GM11168 (cell line): ENCODE results near the gene FXN.
"Not testable (repeated sequence)": the region's sequence is repeated elsewhere in the genome, so short reads cannot be mapped to it uniquely, and the experiment has no call there.

Experiments used
- in situ Hi-C: fragments of 300-500 bp; cut with MboI; formaldehyde crosslinking; loops from one replicate; pipeline ENCODE4 v1.12.0; 2022; ENCODE audit warnings: low sequenced_read_pairs; ENCODE audit not compliant: unreplicated experiment

The FXN gene

DNA sequence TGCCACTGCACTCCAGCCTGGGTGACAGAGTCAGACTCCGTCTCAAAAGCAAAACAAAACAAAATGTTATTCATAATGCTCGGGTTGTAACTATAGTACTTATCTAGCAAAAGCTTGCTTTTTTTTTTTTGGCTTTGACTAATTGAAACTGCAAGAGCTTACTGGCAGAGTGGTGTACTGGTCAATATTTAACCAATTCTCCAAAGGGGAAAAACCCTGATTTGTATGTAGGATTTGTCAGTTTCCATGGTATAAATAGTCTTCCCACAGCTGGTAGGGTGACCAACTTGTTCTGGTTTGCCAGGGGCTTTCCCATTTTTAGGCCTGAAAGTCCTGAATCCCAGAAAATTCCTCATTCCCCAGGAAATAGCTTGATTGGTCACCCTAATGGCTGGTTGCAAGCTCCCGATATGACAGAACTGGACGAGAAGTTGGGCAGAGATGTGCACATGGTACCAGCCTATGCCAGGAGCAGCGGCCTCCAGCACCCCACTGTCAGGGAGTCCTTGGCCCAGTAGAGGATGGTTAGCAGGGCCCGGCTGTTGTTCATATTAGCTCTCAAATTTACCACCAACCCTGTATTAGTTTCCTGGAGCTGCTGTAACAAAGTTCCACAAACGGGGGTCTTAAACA lies 58.0 kb downstream of the FXN start:
- in situ Hi-C loops: no loop called here

DNA sequence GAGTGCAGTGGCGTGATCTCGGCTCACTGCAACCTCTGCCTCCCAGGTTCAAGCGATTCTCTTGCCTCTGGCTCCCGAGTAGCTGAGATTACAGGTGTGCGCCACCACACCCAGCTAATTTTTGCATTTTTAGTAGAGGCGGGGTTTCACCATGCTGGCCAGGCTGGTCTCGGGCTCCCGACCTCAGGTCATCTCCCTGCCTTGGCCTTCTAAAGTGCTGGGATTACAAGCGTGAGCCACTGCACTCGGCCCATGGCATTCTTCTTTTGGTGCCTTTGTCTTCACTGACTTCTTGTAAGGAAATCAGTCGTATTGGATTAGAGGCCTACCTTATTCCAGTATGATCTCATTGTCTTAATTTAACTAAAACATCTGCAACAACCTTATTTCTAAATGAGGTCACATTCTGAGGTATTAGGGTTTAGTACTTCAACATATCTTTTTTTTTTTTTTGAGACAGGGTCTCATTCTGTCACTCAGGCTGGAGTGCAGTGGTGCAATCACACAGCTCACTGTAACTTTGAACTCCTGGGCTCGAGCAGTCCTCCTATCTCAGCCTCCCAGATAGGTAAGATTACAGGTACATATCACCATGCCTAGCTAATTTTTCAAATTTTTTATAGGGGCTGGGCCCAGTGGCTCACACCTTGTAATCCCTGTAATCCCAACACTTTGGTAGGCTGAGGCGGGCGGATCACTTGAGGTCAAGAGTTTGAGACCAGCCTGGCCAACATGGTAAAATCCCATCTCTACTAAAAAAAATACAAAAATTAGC lies 59.0 kb downstream of the FXN start:
- in situ Hi-C loops: not testable (repeated sequence)

DNA sequence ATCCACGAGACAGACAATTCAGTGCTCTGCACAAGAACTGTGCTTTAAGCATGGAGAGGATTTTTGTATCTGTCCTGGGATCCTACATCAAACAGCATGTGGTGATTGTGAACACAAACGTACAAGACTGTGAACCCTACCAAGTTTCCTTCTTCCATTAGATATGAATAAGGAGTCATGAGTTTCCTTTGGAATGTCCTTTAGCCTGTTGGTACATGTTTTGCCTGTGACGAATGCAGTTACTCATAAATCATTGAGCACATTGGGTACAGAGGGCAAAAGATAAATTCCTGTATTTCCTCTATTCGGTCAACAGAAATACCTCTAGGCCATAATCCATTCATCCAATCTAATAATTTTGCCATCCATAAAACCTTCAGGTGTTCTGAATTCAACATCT lies 61.5 kb downstream of the FXN start:
- in situ Hi-C loops: no loop called here

DNA sequence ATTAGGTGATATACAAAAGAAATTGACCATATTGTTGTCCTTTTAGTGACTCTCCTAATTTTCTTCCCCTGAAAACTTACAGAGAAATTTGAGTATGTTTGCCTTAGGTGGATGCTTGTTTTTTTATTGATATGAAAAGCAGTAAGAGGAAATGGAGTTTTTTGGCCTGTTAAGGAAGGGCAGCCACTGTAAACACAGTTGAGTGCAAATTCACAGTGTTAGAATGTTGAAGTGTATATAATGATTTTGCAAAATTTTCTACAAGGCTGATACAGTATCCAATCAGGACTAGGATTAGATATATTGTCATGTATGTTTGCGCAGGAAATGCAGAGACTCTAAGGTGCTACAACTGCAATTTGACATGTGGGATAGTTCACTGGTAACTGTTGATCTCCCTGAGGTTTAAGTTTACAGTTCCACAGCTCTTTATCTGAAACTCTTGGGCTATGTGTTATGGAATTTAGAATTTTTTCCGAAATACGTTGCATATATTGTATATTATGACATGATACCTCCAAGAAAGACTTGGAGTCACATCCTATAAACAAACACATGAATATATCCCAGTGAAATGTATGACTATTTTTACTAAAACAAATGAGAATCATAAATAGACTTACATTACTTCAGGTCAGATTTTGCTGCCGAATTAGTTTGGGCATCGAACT lies 62.5 kb downstream of the FXN start:
- in situ Hi-C loops: no loop called here

DNA sequence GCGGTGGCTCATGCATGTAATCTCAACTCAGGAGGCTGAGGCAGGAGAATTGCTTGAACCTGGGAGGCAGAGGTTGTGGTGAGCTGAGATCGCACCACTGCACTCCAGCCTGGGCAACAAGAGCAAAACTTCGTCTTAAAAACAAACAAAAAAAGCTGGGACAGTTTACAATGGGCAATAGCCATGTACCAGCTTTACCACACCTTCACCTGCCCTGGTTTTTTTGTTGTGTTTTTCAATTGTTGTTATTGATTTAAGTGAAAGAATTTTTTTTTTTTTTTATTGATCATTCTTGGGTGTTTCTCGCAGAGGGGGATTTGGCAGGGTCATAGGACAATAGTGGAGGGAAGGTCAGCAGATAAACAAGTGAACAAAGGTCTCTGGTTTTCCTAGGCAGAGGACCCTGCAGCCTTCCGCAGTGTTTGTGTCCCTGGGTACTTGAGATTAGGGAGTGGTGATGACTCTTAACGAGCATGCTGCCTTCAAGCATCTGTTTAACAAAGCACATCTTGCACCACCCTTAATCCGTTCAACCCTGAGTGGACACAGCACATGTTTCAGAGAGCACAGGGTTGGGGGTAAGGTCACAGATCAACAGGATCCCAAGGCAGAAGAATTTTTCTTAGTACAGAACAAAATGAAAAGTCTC lies 67.9 kb downstream of the FXN start:
- in situ Hi-C loops: not testable (repeated sequence)

DNA sequence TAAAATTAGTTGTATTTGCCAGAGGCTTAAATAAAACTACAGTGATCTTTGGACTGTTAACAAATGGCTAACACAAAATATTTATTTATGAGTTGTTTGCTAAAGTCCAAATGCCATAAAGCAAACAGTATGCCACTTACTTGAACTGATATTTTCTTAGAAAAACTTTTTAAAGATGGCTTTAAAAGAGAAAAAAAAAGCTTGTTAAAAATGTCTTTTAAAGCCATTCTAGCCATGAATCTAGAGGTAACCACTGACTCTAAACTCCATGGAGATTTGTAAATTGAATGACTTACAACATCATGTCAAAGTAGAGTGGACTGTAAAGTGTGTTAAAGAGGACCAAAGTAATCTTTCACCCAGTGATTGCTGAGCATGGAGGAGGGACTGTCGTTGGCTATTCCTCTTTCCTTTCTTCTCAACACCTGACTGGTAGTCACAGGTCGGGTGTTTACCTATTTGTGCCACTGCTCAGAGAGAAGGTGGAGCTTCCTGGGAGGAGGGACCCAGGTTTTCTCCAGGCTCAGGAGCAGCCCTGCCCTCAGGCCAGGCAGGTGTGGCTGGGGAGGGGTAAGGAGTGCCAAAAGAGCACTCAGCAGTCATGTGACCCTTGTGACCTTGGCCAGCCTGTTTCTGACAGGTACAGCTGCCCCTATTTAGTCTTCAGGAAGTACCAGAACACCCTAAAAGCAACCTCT lies 69.4 kb downstream of the FXN start:
- in situ Hi-C loops: no loop called here

DNA sequence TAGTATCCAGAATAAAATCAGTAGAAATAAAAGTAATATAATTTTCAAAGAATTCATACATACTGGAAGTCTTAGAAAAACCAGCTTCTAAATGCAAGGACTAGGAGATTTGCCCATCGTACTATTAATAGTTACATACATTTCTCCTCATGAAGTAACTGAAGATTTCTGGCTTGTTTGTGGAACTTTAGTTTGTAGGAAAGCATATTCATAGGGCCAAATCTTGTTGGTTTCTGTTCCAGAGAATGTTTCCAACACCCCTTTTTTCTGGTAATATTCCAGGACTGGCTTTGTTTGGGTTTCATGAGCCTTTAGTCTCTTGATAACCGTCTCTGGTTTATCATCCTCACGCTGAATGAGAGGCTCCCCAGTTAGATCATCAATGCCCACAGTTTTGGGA lies 72.2 kb downstream of the FXN start:
- in situ Hi-C loops: no loop called here

DNA sequence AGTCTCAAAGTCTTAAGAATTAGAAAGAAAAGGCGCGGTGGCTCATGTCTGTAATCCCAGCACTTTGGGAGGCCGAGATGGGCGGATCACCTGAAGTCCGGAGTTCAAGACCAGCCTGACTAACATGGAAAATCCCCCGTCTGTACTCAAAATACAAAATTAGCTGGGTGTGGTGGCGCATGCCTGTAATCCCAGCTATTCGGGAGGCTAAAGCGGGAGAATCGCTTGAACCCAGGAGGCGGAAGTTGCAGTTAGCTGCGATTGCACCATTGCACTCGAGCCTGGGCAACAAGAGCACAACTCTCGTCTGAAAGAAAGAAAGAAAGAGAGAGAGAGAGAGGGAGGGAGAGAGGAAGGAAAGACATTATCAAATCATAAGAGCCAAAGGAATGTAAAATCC lies 73.2 kb downstream of the FXN start:
- in situ Hi-C loops: not testable (repeated sequence)

DNA sequence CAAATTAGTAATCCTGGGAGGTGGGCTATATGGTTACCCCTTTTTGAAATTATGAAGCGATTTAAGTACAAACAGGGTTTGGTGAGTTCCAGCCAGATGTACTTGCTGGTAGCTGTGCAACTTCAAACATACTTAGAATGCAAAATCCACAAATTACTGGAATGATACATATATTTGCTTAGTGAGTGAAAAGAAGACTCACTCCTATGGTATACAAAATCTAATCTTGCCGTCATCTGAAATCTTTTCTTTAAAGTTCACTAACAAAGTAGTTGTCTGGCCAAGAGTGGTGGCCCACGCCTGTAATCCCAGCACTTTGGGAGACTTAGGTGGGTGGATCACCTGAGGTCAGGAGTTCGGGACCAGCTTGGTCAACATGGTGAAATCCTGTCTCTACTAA lies 73.6 kb downstream of the FXN start:
- in situ Hi-C loops: no loop called here

DNA sequence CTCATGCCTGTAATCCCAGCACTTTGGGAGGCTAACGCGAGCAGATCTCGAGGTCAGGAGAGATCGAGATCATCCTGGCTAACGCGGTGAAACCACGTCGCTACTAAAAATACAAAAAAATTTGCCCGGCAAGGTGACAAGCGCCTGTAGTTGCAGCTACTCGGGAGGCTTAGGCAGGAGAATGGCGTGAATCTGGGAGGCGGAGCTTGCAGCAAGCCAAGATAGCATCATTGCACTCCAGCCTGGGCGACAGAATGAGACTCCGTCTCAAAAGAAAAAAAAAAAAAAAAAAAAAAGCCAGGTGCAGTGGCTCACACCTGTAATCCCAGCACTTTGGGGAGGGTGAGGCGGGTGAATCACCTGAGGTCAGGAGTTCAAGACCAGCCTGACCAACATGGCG lies 77.1 kb downstream of the FXN start:
- in situ Hi-C loops: not testable (repeated sequence)

DNA sequence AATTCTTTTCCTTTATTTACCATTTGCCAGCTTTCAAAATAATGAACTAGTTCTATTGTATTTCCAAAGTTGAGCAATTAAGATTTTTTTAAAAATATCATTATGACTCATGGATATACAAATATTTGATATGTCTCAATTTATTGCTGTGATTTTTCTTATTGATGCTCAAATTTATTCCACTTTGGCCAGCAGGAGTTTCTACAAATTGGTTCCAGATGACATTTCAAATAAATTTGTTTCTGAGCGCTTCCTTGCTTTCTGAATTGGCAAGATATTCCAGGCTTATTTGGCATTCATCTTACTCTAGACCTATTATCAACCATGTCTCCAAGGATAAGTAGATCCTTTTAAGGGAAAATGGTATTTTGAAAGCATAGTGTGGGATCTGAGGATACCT lies 80.1 kb downstream of the FXN start:
- in situ Hi-C loops: no loop called here

DNA sequence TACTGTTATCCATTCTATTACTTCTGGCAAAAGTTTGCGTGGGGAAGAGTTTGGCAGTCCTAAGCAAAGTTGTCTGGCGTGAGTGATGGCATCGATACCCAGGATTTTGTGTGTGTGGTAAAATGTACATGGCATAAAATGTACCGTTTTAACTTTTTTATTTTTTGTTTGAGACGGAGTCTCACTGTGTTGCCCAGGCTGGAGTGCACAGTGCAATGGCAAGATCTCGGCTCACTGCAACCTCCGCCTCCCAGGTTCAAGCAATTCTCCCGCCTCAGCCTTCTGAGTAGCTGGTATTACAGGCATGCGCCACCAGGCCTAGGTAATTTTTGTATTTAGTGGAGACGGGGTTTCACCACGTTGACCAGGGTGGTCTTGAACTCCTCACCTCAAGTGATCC lies 83.1 kb downstream of the FXN start:
- in situ Hi-C loops: no loop called here

DNA sequence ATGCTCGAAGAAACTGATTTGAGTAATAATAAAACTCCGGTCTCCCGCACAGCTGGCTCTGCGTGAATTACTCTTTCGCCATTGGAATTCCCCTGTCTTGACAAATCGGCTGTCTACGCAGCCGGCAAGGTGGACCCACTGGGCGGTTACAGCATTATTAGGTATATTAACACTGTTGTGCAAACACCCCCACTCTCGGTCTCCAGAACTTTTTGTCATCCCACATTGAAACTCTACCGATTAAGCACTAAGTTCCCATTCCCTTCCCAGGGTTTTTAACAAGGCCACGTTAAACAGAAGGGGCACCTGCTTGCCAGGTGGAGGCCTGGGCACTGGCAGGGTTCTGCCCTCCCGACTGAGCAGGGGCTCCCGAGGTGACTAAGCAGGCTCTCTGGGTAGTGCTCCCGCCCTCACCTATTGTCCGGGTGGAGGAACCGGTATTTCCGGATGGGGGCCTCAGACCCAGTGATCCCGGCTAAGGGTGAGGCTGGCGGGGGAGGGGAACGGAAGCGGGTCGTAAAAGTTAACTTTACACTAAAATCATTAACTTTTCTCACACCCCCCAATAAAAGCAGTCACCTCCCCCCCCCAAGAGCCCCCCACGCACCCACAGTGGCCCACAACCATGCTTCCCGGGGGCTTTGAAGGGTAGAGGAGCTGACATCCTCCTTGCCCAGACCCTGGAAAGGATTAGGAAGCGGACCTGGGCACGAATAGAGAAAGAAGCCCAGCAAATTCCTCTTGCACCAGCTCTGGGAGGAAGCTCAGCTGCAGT lies 85.0 kb downstream of the FXN start:
- in situ Hi-C loops: no loop called here

DNA sequence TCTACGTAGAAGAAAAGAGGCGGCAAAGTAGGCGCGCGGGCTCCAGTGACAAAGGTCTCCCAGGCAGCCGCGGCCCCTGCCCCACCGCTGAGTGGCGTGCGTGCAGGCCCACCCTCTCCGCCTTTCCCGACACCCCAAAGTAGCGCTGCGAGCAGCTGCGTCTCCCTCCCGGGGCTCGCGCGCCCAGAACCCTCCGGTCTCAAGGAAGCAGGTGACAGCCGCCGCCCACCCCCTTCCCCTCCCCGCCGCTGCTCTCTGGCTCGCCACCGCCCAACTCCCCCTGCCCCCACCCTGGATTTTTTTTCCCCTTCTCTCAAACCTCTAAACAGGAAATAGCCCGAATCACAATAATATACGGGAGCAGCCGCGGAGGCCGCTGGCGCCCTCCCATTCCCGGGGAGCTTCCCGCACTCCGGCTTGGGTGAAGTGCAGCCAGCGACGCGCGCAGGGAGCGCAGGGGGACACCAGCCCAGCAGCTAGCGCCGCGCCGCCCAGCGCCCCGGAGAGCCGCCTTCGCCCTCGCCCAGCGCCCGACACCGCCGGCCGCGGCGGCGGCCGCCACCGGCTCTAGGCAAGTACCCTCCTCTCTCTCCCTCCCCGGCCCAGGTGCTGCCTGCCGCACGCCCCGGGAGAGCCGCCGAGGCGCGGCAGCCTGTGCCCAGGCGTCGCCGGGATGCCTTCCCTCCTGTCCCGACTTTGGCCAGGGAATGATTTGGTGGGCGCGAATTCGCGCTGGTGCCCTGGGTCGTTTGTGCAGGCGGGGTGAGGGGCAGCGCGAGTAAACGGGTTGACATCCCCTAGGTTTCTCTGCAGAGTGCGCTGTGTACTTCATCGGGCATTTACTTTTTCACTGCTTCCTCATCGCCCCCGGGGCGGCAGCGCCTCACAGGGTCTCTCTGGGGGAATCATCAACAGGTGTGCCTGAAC lies 85.9 kb downstream of the FXN start:
- in situ Hi-C loops: no loop called here

DNA sequence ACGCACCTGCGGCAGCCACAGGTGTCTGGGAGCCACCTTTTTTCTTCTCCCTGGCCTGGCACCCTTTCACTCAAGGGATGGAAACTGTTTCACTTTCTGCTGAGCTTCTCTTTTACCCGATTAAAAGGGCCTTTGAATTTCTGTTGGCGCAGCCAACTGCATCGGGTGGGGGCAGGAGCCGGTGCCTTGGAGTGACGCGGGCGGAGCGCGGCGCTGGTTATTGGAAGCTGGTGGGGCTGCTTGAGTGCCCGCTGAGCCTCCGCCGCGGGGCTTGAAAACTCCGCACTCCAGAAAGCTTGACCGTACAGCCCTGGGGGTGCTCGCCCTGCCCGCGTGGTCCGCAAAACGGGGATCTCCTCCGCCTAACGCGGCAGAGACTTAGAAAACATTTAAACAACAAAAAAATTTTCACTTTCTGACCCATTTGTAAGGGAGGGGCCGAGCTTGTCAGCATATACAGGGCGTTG lies 86.6 kb downstream of the FXN start:
- in situ Hi-C loops: no loop called here

DNA sequence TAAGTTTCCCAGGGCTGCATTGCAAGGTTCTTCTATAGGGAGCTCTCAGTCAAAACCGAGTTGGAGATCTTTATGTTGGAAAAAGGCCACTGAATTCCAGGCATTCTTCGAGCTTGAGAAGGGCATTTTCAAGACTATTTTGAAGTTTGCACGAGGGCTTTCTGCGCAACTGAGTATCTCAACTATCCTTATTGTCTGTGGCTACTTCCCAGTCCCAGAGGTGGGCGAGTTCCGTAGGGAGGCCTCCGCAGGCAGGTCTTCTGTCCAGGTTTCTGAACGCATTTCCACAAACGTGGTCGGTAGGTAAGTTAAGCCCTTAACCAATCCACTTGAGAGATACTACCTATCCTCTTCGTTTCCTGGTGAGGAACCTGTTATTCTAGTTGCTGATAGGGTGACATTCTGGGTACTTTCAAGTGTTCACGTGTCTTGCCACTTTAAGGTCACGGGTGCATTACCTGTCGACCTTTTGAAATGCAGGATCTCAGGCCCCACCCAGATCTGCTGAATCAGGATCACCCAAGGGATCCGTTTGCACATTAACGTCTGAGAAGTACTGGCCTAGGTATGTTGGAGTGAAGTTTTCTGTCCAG lies 87.1 kb downstream of the FXN start:
- in situ Hi-C loops: no loop called here

DNA sequence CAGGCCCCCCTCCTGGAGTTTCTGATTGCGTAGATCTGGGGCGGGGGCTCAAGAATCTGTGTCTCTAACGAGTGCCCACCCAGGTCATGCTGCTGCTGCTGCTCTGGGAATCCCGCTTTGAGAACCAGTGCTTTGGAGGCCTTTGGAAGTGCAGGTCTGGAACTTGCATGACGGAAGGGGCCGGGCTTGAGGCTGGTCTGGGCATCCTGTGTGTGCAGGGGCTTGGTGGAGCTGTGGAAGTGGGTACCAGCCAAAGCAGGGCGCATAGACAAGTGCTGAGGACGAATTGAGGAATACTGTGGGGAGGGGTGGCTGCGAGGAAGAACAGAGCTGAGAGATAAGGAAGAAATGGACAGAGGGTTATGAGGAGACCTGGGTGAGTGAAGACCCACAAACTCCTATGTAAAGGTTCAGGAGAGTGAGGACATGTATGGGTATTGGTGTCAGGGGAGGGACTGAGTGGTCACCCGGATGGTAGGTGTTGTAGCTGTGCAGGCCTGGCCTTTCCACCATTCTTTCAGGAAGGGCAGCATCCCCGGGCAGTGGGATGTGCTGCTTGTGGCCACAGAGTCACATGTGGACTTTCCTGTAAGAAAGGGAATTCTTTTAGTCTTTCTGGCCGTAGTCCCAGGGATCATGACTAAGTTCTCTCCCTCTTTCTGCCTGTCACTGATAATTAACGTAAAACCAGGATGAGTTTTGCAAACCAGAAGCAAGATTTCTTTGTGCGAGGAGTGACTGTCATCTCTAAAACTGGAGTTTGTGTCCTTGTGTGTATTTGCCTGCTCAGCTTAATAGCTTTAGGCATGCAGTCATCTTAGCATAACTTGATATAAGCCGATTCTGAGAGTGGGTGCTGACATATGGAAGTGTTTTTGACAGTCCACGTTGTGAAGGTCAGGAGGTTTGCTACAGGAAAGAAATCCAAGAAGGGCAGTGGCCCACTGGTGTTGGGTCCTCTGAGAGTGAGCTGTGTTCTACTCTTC lies 95.2 kb downstream of the FXN start:
- in situ Hi-C loops: no loop called here
